ENCODE measurements around the gene OR56A1. TPM values are rescaled to one million over a fixed set of nuclear protein-coding genes. Genes with fewer than 3 reads are reported as not detected.

Gene OR56A1
- total and polyA plus RNA-seq, 3 experiments from 2014 or later = not detected

DNA sequence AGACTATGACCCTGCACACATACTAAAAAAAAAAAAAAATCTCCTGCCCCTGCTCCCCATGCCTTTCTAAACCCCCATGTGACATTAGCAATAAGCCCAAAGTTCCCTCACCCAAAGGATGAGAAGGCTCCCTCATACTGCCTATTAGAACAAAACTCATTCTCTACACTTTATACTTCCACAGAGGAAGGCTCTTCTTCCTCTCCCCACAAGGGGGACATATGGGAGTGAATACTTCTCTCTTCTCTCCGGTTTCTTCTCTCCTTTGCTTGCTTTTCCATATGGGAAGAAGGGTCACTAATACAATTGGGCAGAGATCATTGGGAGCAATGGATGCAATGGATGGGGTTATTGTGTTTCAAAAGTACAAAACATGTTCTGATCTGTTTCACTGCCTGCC is 47.1 kb downstream of the OR56A1 start:
- no peaks in the 10 kb centered on the region for H3K36me3 ChIP-seq (ENCODE audit: insufficient read depth, low read length)
- H3K9me3 ChIP-seq (ENCODE audit: low read length) = no peaks in the 10 kb centered on the region
- CTCF ChIA-PET = no interaction called here
- POLR2A ChIA-PET = no interaction called here
- H3K27me3 ChIP-seq (ENCODE audit: insufficient read depth, low read length, poor library complexity, severe bottlenecking) = no peaks in the 10 kb centered on the region
- no peaks in the 10 kb centered on the region for H3K4me1 ChIP-seq (ENCODE audit: insufficient read depth, low read length)
- no peak for DNase-seq
- no peak overlapping the region for H3K4me3 ChIP-seq (ENCODE audit: low read length)
- no peaks in the 10 kb centered on the region for H3K36me3 Mint-ChIP-seq
- no peak overlapping the region for H3K27ac ChIP-seq (ENCODE audit: low read depth, low read length)
- no peak overlapping the region for H3K4me3 Mint-ChIP-seq
- H3K4me1 Mint-ChIP-seq = no peaks in the 10 kb centered on the region
- peaks cover 12 to 22% (median 14%) of the 10 kb centered on the region in 5 donors for H3K9me3 Mint-ChIP-seq
- H3K27ac Mint-ChIP-seq = no peak overlapping the region
- H3K27me3 Mint-ChIP-seq = peaks cover 8 to 27% of the 10 kb centered on the region in 2 donors

DNA sequence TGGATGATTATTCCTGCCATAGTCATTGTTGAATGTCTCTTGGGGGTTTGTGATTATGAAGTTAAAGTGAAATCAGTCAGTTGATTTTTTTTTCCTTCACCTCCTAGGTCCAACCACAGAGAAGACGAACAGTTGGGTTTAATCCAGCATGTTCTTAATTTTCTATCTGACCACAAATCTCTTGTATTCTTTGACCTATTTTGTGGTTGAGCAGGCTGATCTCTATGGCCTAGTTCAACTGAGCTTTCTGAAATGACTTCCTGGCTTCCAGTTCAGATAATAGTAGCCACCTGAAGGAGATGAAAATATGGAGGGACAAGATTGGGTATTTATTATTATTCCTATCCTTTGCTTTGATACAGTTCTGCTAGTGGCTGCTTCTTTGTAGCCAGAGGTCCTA is 57.0 kb downstream of the OR56A1 start:
- H3K4me1 ChIP-seq (ENCODE audit: insufficient read depth, low read length) = no peaks in the 10 kb centered on the region
- ChIA-PET CTCF (no interaction called here), POLR2A (no interaction called here)
- DNase-seq = peak in 1 of 5 donors; percentile 3
- no peaks in the 10 kb centered on the region for H3K36me3 Mint-ChIP-seq
- H3K36me3 ChIP-seq (ENCODE audit: insufficient read depth, low read length) = no peaks in the 10 kb centered on the region
- H3K4me3 Mint-ChIP-seq = peak overlapping the region in 2 of 7 donors; percentile 8 to 18
- H3K9me3 Mint-ChIP-seq = peaks cover 0 to 11% (median 2%) of the 10 kb centered on the region in 5 donors
- no peak overlapping the region for H3K27ac ChIP-seq (ENCODE audit: low read depth, low read length)
- H3K27ac Mint-ChIP-seq = peak overlapping the region in 4 of 8 donors; percentile 37 to 78 (median 40)
- H3K27me3 ChIP-seq (ENCODE audit: insufficient read depth, low read length, poor library complexity, severe bottlenecking) = no peaks in the 10 kb centered on the region
- H3K9me3 ChIP-seq (ENCODE audit: low read length) = no peaks in the 10 kb centered on the region
- peaks cover 0 to 7% (median 7%) of the 10 kb centered on the region in 3 donors for H3K4me1 Mint-ChIP-seq
- H3K27me3 Mint-ChIP-seq = peaks cover 7 to 9% of the 10 kb centered on the region in 2 donors
- no peak overlapping the region for H3K4me3 ChIP-seq (ENCODE audit: low read length)

Other genes with a start within 250 kb of the OR56A1 start
- gene OR52N5, start 247.4 kb downstream of the OR56A1 start, total RNA-seq = not detected
- gene OR52N5, start 247.4 kb downstream of the OR56A1 start, polyA plus RNA-seq = not detected
- gene OR52N1, start 239.5 kb downstream of the OR56A1 start, total RNA-seq = not detected
- not detected for gene OR52N1, start 239.5 kb downstream of the OR56A1 start, polyA plus RNA-seq
- gene OR52N2, start 221.8 kb downstream of the OR56A1 start, total RNA-seq = not detected
- not detected for gene OR52N2, start 221.8 kb downstream of the OR56A1 start, polyA plus RNA-seq
- not detected for gene OR52E6, start 188.9 kb downstream of the OR56A1 start, total RNA-seq
- not detected for gene OR52E6, start 188.9 kb downstream of the OR56A1 start, polyA plus RNA-seq
- gene OR52E8, start 173.1 kb downstream of the OR56A1 start, total RNA-seq = not detected
- not detected for gene OR52E8, start 173.1 kb downstream of the OR56A1 start, polyA plus RNA-seq
- gene OR52E4, start 150.1 kb downstream of the OR56A1 start, total RNA-seq = not detected
- not detected for gene OR52E4, start 150.1 kb downstream of the OR56A1 start, polyA plus RNA-seq
- not detected for gene OR52E5, start 137.6 kb downstream of the OR56A1 start, total RNA-seq
- gene OR52E5, start 137.6 kb downstream of the OR56A1 start, polyA plus RNA-seq = not detected
- not detected for gene OR56A3, start 88.5 kb downstream of the OR56A1 start, total RNA-seq
- not detected for gene OR56A3, start 88.5 kb downstream of the OR56A1 start, polyA plus RNA-seq
- gene OR56A5, start 62.3 kb downstream of the OR56A1 start, total RNA-seq = not detected
- gene OR56A5, start 62.3 kb downstream of the OR56A1 start, polyA plus RNA-seq = not detected
- not detected for gene OR52L1, start 43.8 kb downstream of the OR56A1 start, total RNA-seq
- not detected for gene OR52L1, start 43.8 kb downstream of the OR56A1 start, polyA plus RNA-seq
- gene OR56A4, start 23.8 kb downstream of the OR56A1 start, total RNA-seq = not detected
- not detected for gene OR56A4, start 23.8 kb downstream of the OR56A1 start, polyA plus RNA-seq
- not detected for gene OR56B4, start 76.9 kb upstream of the OR56A1 start, total RNA-seq
- not detected for gene OR56B4, start 76.9 kb upstream of the OR56A1 start, polyA plus RNA-seq
- not detected for gene OR52B2, start 139.6 kb upstream of the OR56A1 start, total RNA-seq
- gene OR52B2, start 139.6 kb upstream of the OR56A1 start, polyA plus RNA-seq = not detected
- not detected for gene OR52W1, start 168.5 kb upstream of the OR56A1 start, total RNA-seq
- gene OR52W1, start 168.5 kb upstream of the OR56A1 start, polyA plus RNA-seq = not detected
- not detected for gene C11orf42, start 174.8 kb upstream of the OR56A1 start, total RNA-seq
- not detected for gene C11orf42, start 174.8 kb upstream of the OR56A1 start, polyA plus RNA-seq
- 10 to 100 TPM; 20.2 to 20.6 TPM for gene FHIP1B, start 203.9 kb upstream of the OR56A1 start, total RNA-seq
- gene FHIP1B, start 203.9 kb upstream of the OR56A1 start, polyA plus RNA-seq = 16.4 TPM
- gene CNGA4, start 208.3 kb upstream of the OR56A1 start, total RNA-seq = under 1 TPM in 1 of 2 experiments, not detected in 1; 0.15 TPM
- not detected for gene CNGA4, start 208.3 kb upstream of the OR56A1 start, polyA plus RNA-seq
- not detected for gene CCKBR, start 229.1 kb upstream of the OR56A1 start, total RNA-seq
- gene CCKBR, start 229.1 kb upstream of the OR56A1 start, polyA plus RNA-seq = not detected

All from CD8-positive, alpha-beta memory T cell (primary cell).